Colonic mucosa (tissue), 4 donors: ENCODE measurements around the gene TXNDC5. TPM values are rescaled to one million over a fixed set of nuclear protein-coding genes. Genes with fewer than 3 reads are reported as not detected.
A peak's percentile ranks its signal among the peaks of the same experiment; 100 is the strongest.

ENCODE experiments used
- DNase-seq: peaks from one replicate; pipeline ENCODE4 v3.0.0-alpha.2; 2020
- H3K27ac ChIP-seq: fragments of 200-600 bp; one replicate; pipeline ENCODE4 v1.8.0; 2021
- H3K27me3 ChIP-seq: fragments of 200-600 bp; one replicate; pipeline ENCODE4 v1.8.0; 2021
- H3K36me3 ChIP-seq: fragments of 200-600 bp; one replicate; pipeline ENCODE4 v1.8.0; 2021
- H3K4me1 ChIP-seq: fragments of 200-600 bp; one replicate; pipeline ENCODE4 v1.8.0; 2021; ENCODE audit warnings: mild to moderate bottlenecking
- H3K4me3 ChIP-seq: fragments of 200-600 bp; one replicate; pipeline ENCODE4 v1.8.0; 2021
- H3K9ac ChIP-seq, 2 donors: one replicate each; pipeline ENCODE4 v1.7.0; 2013; ENCODE audit warnings: control low read depth in 2 of 2, low read depth in 2 of 2, low read length in 2 of 2
- H3K9me3 ChIP-seq: fragments of 200-600 bp; one replicate; pipeline ENCODE4 v1.8.0; 2021
- intact Hi-C: fragments of 100-400 bp; cut with DNase I; formaldehyde crosslinking; loops from one replicate; pipeline ENCODE4 v1.14.1; 2022
- total RNA-seq, 2 donors: library from RNA; stranded (reverse); fragmentation: NEBNext Ultra II Directional in 1 of 2; extraction: Animal tissue kit (Norgen Biotek cat#: 25700) in 1 of 2; gene quantifications; one replicate each; pipeline ENCODE4 v1.2.1, GENCODE V29; 2021
- TF ChIP-seq, protein P1 (sequence below): fragments of 200-600 bp; IDR thresholded peaks from one replicate; pipeline ENCODE4 v1.8.0; 2022; ENCODE audit warnings: antibody characterized with exemption, mild to moderate bottlenecking
- donor health status: healthy.
- donor health status: DM: no; HTN: no; CAD: no.
- donor health status: DM: no; HTN: no; CAD: no.

Gene TXNDC5
- total RNA-seq, 2 donors from 2014 or later: 82.2 to 126 TPM

- intact Hi-C loops: loop anchor here (10.0 kb wide), 1 partner anchor 185 kb away; the partner anchor contains the start of gene BMP6
- H3K9me3 ChIP-seq: no peaks in the 10 kb centered on the region
- H3K27me3 ChIP-seq: no peaks in the 10 kb centered on the region
- H3K4me1 ChIP-seq: no peaks in the 10 kb centered on the region
- TF ChIP-seq, protein P1, sequence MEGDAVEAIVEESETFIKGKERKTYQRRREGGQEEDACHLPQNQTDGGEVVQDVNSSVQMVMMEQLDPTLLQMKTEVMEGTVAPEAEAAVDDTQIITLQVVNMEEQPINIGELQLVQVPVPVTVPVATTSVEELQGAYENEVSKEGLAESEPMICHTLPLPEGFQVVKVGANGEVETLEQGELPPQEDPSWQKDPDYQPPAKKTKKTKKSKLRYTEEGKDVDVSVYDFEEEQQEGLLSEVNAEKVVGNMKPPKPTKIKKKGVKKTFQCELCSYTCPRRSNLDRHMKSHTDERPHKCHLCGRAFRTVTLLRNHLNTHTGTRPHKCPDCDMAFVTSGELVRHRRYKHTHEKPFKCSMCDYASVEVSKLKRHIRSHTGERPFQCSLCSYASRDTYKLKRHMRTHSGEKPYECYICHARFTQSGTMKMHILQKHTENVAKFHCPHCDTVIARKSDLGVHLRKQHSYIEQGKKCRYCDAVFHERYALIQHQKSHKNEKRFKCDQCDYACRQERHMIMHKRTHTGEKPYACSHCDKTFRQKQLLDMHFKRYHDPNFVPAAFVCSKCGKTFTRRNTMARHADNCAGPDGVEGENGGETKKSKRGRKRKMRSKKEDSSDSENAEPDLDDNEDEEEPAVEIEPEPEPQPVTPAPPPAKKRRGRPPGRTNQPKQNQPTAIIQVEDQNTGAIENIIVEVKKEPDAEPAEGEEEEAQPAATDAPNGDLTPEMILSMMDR: no peak
- H3K36me3 ChIP-seq: no peaks in the 10 kb centered on the region
- peak overlapping the region; percentile 74 for H3K4me3 ChIP-seq
- peak overlapping the region; percentile 57 for H3K27ac ChIP-seq
- DNase-seq: no peak
- H3K9ac ChIP-seq: peak overlapping the region in 1 of 2 donors; percentile 87
These were observed 312 bp downstream of the TXNDC5 start for GRCh38 chr6:7910298-7910653.

DNA sequence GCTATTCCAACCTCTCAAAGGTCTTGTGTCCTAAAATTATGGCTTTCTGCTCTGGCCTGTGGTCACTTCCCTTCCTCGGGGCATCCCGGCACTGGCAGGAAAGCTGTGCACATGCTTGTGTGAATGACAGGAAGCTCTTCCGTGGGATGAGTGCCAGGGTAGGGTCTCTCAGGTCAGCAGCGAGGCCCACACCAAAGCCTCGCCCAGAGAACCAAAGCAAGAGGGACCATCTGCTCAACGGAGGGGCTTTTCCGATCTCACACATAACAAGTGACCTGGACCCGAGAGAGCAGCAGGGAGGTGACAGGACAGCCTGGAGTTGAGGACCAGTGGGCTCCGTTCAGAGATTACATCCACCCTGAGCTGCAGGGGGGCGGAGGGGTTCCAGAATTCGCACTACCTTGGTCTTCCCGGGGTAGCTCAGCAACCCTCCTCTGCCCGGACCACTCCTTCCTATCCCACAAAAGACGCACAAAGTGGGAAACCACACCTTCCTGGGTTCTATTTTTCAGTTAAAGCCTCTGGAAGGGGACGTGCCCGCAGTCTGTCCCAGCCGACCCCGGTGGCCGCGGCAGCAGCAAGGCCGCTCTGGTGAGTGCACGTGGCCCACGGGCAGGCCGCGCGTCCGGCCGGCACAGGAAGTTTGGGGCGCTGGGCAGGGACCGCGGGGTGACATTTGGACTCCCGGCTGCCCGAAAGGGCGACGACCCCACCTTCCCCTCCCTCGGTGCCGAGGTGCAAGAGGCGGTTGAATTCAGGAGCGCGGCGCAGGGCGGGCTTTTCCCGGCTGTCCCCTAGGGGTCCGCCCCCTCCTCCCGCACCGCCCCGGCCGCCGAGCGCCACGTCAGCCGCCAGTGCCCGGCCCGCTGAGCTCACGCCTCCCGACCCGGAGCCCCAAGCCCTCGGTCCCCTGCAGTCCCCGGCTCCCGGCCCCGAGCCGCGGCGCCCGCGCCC, 988 bp downstream of the TXNDC5 start:
- Histone ChIP-seq H3K36me3 (no peaks in the 10 kb centered on the region), H3K9ac (peak overlapping the region; percentile 52 to 87), H3K27me3 (no peaks in the 10 kb centered on the region), H3K4me3 (peak overlapping the region; percentile 74), H3K27ac (peak overlapping the region; percentile 57), H3K4me1 (no peaks in the 10 kb centered on the region), H3K9me3 (no peaks in the 10 kb centered on the region)
- TF ChIP-seq, protein P1: no peak
- DNase-seq: peak; percentile 71
- intact Hi-C loops: loop anchor here (10.0 kb wide), 2 partner anchors 155 to 185 kb away; partner anchors contain the start of genes BLOC1S5 and BMP6

DNA sequence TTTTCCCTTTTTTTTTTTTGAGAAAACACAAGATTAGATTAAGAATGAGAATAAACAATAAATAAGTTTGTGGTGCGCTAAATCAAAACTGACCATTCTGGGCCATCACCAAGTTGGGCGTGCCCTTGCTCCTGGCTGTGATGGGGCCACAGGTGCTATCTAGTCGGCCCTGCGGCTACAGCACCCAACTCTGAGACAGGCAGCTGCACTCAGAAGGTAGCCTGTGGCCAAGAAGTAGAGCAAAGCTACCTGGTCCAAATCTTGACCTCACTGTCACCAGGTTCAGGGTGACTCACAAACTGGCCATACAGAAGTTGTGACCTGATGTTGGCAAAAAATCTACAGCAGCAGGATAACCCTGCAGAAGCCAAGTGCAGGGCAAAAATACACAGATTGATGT, 3.4 kb downstream of the TXNDC5 start:
- H3K9me3 ChIP-seq: no peaks in the 10 kb centered on the region
- no peak overlapping the region for H3K27ac ChIP-seq
- intact Hi-C loops: loop anchor here (10.0 kb wide), 1 partner anchor 158 kb away; the partner anchor contains the start of gene BLOC1S5
- H3K9ac ChIP-seq: peak overlapping the region in 1 of 2 donors; percentile 30
- TF ChIP-seq, protein P1: no peak
- H3K36me3 ChIP-seq: peaks cover 4% of the 10 kb centered on the region
- no peaks in the 10 kb centered on the region for H3K4me1 ChIP-seq
- H3K4me3 ChIP-seq: no peak overlapping the region
- no peaks in the 10 kb centered on the region for H3K27me3 ChIP-seq
- DNase-seq: no peak

GRCh38 chr6:7906741-7907140, 3.8 kb downstream of the TXNDC5 start:
- H3K4me1 ChIP-seq: no peaks in the 10 kb centered on the region
- H3K4me3 ChIP-seq: no peak overlapping the region
- H3K9me3 ChIP-seq: no peaks in the 10 kb centered on the region
- TF ChIP-seq, protein P1: no peak
- no peak overlapping the region for H3K27ac ChIP-seq
- intact Hi-C loops: loop anchor here (10.0 kb wide), 1 partner anchor 158 kb away; the partner anchor contains the start of gene BLOC1S5
- H3K9ac ChIP-seq: no peak overlapping the region
- no peak for DNase-seq
- peaks cover 4% of the 10 kb centered on the region for H3K36me3 ChIP-seq
- no peaks in the 10 kb centered on the region for H3K27me3 ChIP-seq

DNA sequence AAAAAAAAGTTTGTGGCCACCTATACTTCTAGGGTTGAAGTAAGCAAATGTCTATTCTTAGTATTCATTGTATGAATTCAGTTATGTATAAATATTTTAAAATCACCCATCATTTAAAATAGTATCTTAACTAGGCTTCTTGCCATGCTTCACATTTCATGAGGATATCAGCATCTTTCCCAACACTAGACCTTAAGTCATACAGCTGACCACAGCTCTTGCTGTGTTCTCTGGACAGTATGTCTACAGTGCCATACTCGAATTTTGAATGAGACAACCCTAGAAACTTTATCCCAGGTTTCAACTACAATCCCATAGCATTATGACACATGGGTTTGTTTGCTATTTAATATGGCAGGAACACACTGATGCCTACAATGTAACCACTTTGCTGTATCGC, 5.2 kb downstream of the TXNDC5 start:
- no peak overlapping the region for H3K4me3 ChIP-seq
- no peaks in the 10 kb centered on the region for H3K9me3 ChIP-seq
- peaks cover 4% of the 10 kb centered on the region for H3K36me3 ChIP-seq
- peaks cover 7% of the 10 kb centered on the region for H3K4me1 ChIP-seq
- no peak overlapping the region for H3K27ac ChIP-seq
- TF ChIP-seq, protein P1: no peak
- H3K27me3 ChIP-seq: no peaks in the 10 kb centered on the region
- intact Hi-C loops: loop anchor here (10.0 kb wide), 1 partner anchor 159 kb away; the partner anchor contains the start of gene BLOC1S5
- H3K9ac ChIP-seq: no peak overlapping the region
- DNase-seq: no peak
